NCI-H2196 (cell line): Measurements from ENCODE around the gene MKRN1.
A peak's percentile ranks its signal among the peaks of the same experiment; 100 is the strongest.
"Not testable (repeated sequence)": the region's sequence is repeated elsewhere in the genome, so short reads cannot be mapped to it uniquely, and the experiment has no call there.

Experiments
- DNase-seq: peaks from one replicate; lab custom pipeline; 2025; ENCODE audit not compliant: unreplicated experiment; lab: John Stamatoyannopoulos, UW

The MKRN1 gene

GRCh38 chr7:140440593-140440992 is 38.7 kb downstream of the MKRN1 start:
- no peak for DNase-seq

- no peak for DNase-seq
Observed at GRCh38 chr7:140439359-140439758, 39.9 kb downstream of the MKRN1 start.

GRCh38 chr7:140435252-140435895 is 43.9 kb downstream of the MKRN1 start:
- DNase-seq: no peak

- DNase-seq: no peak
Observed at GRCh38 chr7:140433396-140433795, 45.9 kb downstream of the MKRN1 start.

- no peak for DNase-seq
Observed at GRCh38 chr7:140426130-140426529, 53.2 kb downstream of the MKRN1 start.

- no peak for DNase-seq
Observed at GRCh38 chr7:140425718-140426117, 53.6 kb downstream of the MKRN1 start.

- no peak for DNase-seq
Observed at GRCh38 chr7:140423501-140423900, 55.8 kb downstream of the MKRN1 start.

- no peak for DNase-seq
Observed at GRCh38 chr7:140421521-140421920, 57.8 kb downstream of the MKRN1 start.

- DNase-seq: no peak
Observed at GRCh38 chr7:140418653-140419052, 60.7 kb downstream of the MKRN1 start.

- DNase-seq: peak; percentile 46
Observed at GRCh38 chr7:140418156-140418472, 61.2 kb downstream of the MKRN1 start.

GRCh38 chr7:140417456-140418155 is 61.7 kb downstream of the MKRN1 start:
- no peak for DNase-seq

GRCh38 chr7:140416560-140416959 is 62.7 kb downstream of the MKRN1 start:
- no peak for DNase-seq

- not testable (repeated sequence) for DNase-seq
Observed at GRCh38 chr7:140415816-140416215, 63.5 kb downstream of the MKRN1 start.

GRCh38 chr7:140415361-140415760 is 63.9 kb downstream of the MKRN1 start:
- no peak for DNase-seq

- no peak for DNase-seq
Observed at GRCh38 chr7:140404565-140405065, 74.7 kb downstream of the MKRN1 start.

- DNase-seq: peak; percentile 57
Observed at GRCh38 chr7:140403878-140404564, 75.3 kb downstream of the MKRN1 start, which contains the start of gene RAB19. RAB19 (plus strand) TSS chr7:140404058; CDS start chr7:140407647, 3,589 bp downstream.
